Gastrocnemius medialis (tissue), 4 donors: ENCODE measurements around the gene KIF26B.

Source experiments
- POLR2A ChIP-seq, 2 donors: fragments of 450-650 bp; IDR thresholded peaks; one replicate each; pipeline ENCODE4 v1.6.1; 2017; ENCODE audit warnings: antibody characterized with exemption in 2 of 2, mild to moderate bottlenecking in 2 of 2, moderate library complexity in 2 of 2
- TF ChIP-seq, protein P1 (sequence below), 5 experiments: fragments of 450-650 bp in 3 of 5; fragments of 200-600 bp in 2 of 5; sonication (generic) in 2 of 5; IDR thresholded peaks in 4 of 5; conservative IDR thresholded peaks in 1 of 5; 1 replicate in 4 of 5; 2 replicates in 1 of 5; pipeline ENCODE4 v1.5.1; 2016 to 2019; ENCODE audit warnings: antibody characterized with exemption in 5 of 5, mild to moderate bottlenecking in 3 of 5, moderate library complexity in 3 of 5

DNA sequence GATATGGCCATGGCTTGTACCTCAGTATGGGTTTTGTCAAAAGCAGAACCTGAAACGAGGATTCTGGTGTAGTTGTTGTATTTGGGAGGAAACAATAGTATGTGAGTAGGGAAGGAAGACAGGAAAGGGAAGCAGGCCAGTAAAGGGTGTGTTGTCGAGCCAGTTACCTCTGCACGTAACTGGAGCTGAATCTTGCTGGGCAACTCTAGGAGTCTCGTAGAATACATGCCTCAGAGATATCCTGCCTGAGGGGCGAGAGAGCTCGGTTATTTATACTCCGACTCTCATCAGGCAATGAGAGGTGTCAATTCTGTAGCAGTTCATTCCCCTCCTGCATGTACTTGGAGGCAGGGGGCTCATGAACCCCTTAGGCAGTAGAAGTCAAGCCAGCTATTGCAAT is 45.9 kb upstream of the KIF26B start:
- TF ChIP-seq, protein P1, sequence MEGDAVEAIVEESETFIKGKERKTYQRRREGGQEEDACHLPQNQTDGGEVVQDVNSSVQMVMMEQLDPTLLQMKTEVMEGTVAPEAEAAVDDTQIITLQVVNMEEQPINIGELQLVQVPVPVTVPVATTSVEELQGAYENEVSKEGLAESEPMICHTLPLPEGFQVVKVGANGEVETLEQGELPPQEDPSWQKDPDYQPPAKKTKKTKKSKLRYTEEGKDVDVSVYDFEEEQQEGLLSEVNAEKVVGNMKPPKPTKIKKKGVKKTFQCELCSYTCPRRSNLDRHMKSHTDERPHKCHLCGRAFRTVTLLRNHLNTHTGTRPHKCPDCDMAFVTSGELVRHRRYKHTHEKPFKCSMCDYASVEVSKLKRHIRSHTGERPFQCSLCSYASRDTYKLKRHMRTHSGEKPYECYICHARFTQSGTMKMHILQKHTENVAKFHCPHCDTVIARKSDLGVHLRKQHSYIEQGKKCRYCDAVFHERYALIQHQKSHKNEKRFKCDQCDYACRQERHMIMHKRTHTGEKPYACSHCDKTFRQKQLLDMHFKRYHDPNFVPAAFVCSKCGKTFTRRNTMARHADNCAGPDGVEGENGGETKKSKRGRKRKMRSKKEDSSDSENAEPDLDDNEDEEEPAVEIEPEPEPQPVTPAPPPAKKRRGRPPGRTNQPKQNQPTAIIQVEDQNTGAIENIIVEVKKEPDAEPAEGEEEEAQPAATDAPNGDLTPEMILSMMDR (IDR thresholded peaks at IDR 0.05 in 4 of 5, conservative IDR thresholded peaks at IDR 0.05 in 1 of 5), result no peak
- no peak for TF ChIP-seq POLR2A (IDR thresholded peaks at IDR 0.05)
